Testis (tissue), 3 donors: ENCODE results near the gene NPIPB12. TPM values are rescaled to one million over a fixed set of nuclear protein-coding genes. Genes with fewer than 3 reads are reported as not detected.
"Not testable (repeated sequence)": the region's sequence is repeated elsewhere in the genome, so short reads cannot be mapped to it uniquely, and the experiment has no call there.

ENCODE experiments used
- DNase-seq: peaks from one replicate; pipeline ENCODE4 v3.0.0-alpha.2; 2019
- H3K27ac ChIP-seq, 2 donors: fragments of 200-600 bp; sonication (generic); one replicate each; pipeline ENCODE4 v1.5.1; 2019
- H3K27me3 ChIP-seq: fragments of 200-600 bp; sonication (generic); one replicate; pipeline ENCODE4 v1.5.1; 2019
- H3K36me3 ChIP-seq: fragments of 200-600 bp; sonication (generic); one replicate; pipeline ENCODE4 v1.5.1; 2017; ENCODE audit warnings: low read depth; ENCODE audit errors: missing control alignments
- H3K4me1 ChIP-seq: fragments of 200-600 bp; sonication (generic); one replicate; pipeline ENCODE4 v1.5.1; 2019
- H3K4me3 ChIP-seq, 2 donors: fragments of 200-600 bp; sonication (generic); one replicate each; pipeline ENCODE4 v1.5.1; 2017 to 2019
- H3K9me3 ChIP-seq: fragments of 200-600 bp; sonication (generic); one replicate; pipeline ENCODE4 v1.5.1; 2017
- WGBS, 2 donors: methylation state at CpG; one replicate each; pipeline ENCODE4 v1.1.5; 2018; 5-methylcytosine and 5-hydroxymethylcytosine counted together
- intact Hi-C: fragments of 100-400 bp; cut with DNase I; formaldehyde crosslinking; loops from one replicate; pipeline ENCODE4 v1.15.1; 2023; ENCODE audit warnings: low total_unique reads
- polyA plus RNA-seq: library from polyadenylated mRNA; stranded (reverse); fragments of 350-450 nt; fragmentation: Illumina TruSeq; extraction: RNeasy Lipid Tissue Mini Kit (QIAGEN cat#74804); gene quantifications from one replicate; pipeline ENCODE4 v1.2.3, GENCODE V29; 2014; ENCODE audit warnings: low read depth, low replicate concordance; ENCODE audit not compliant: insufficient read depth
- small RNA-seq, 2 donors: library from RNA; depleted of rRNA; stranded (forward); fragments of <200 nt; gene quantifications; one replicate each; pipeline ENCODE3, GENCODE V24; 2016
- total RNA-seq, 2 donors: library from RNA; depleted of rRNA; stranded (reverse); fragments of >200 nt; gene quantifications; one replicate each; pipeline ENCODE4 v1.2.3, GENCODE V29; 2016

NPIPB12 gene
- total and polyA plus RNA-seq, 3 donors from 2014 or later: 44.7 to 158 (median 111) TPM

GRCh38 chr16:29454828-29455227, 51.4 kb downstream of the NPIPB12 start:
- H3K27ac ChIP-seq, H3K9me3 ChIP-seq, H3K36me3 ChIP-seq, H3K4me1 ChIP-seq, H3K27me3 ChIP-seq, intact Hi-C loops, DNase-seq, H3K4me3 ChIP-seq: not testable (repeated sequence)
- whole genome bisulfite sequencing, 2 donors: no CpG with 5 or more reads among the region's 29 CpGs

- H3K4me1 ChIP-seq, H3K4me3 ChIP-seq, H3K36me3 ChIP-seq, intact Hi-C loops, H3K27ac ChIP-seq, DNase-seq, H3K27me3 ChIP-seq, H3K9me3 ChIP-seq: not testable (repeated sequence)
- no CpG with 5 or more reads among the region's 33 CpGs for WGBS, 2 donors
Measured at GRCh38 chr16:29454269-29454668, 51.9 kb downstream of the NPIPB12 start, which contains the start of the genes BOLA2 and SLX1B. TSS of gene BOLA2 (minus strand) at chr16:29454351. CDS start at chr16:29454253, 98 bp downstream. TSS of gene SLX1B (plus strand) at chr16:29454533.

- intact Hi-C loops: not testable (repeated sequence)
Measured at GRCh38 chr16:29453754-29454153, 52.5 kb downstream of the NPIPB12 start.

More at GRCh38 chr16:29453754-29454153, 52.5 kb downstream of the NPIPB12 start:
- H3K9me3 ChIP-seq, DNase-seq, H3K27ac ChIP-seq, H3K36me3 ChIP-seq, H3K4me1 ChIP-seq, H3K27me3 ChIP-seq, H3K4me3 ChIP-seq: not testable (repeated sequence)
- no CpG with 5 or more reads among the region's 21 CpGs for WGBS, 2 donors

Small RNA genes lying within 50 kb of the gene (small RNA-seq; reads per million reads assigned to genes)
- gene AC133555.2: 0 reads per million in 2 donors

Other genes starting within 250 kb of the NPIPB12 start
- 1 to 10 TPM; 4.0 to 6.9 TPM for gene NPIPB11, start 99.7 kb downstream of the NPIPB12 start, total RNA-seq
- 4.5 TPM for gene NPIPB11, start 99.7 kb downstream of the NPIPB12 start, polyA plus RNA-seq
- 10 to 100 TPM; 13.3 to 25.0 TPM for gene BOLA2, start 52.1 kb downstream of the NPIPB12 start, total RNA-seq
- 15.0 TPM for gene BOLA2, start 52.1 kb downstream of the NPIPB12 start, polyA plus RNA-seq
- 10 to 100 TPM in 1 of 2 donors, 1 to 10 TPM in 1; 8.1 to 17.3 TPM for gene SLX1B, start 51.9 kb downstream of the NPIPB12 start, total RNA-seq
- 14.3 TPM for gene SLX1B, start 51.9 kb downstream of the NPIPB12 start, polyA plus RNA-seq
- gene SULT1A4, start 46.5 kb downstream of the NPIPB12 start, total RNA-seq: 1 to 10 TPM; 1.9 to 2.9 TPM
- 19.4 TPM for gene SULT1A4, start 46.5 kb downstream of the NPIPB12 start, polyA plus RNA-seq
- under 1 TPM in 1 of 2 donors, not detected in 1; 0.74 TPM for gene SPN, start 156.8 kb upstream of the NPIPB12 start, total RNA-seq
- gene SPN, start 156.8 kb upstream of the NPIPB12 start, polyA plus RNA-seq: 3.2 TPM
- 1 to 10 TPM; 4.3 to 7.6 TPM for gene QPRT, start 172.8 kb upstream of the NPIPB12 start, total RNA-seq
- 13.6 TPM for gene QPRT, start 172.8 kb upstream of the NPIPB12 start, polyA plus RNA-seq
- gene C16orf54, start 239.6 kb upstream of the NPIPB12 start, total RNA-seq: under 1 TPM; 0.31 to 0.79 TPM
- gene C16orf54, start 239.6 kb upstream of the NPIPB12 start, polyA plus RNA-seq: 1.1 TPM